Brain microvascular endothelial cell (primary cell): ENCODE data around the gene CYS1.
A peak's percentile ranks its signal among the peaks of the same experiment; 100 is the strongest.

ENCODE experiments used
- DNase-seq: peaks from one replicate; pipeline ENCODE4 v3.0.0-alpha.2; 2020
- H3K27ac ChIP-seq: fragments of 250-450 bp; sonication (Bioruptor Pico); 2 replicates; pipeline ENCODE4 v1.5.1; 2020; ENCODE audit warnings: mild to moderate bottlenecking, moderate library complexity
- H3K27me3 ChIP-seq: fragments of 250-450 bp; sonication (Bioruptor Pico); replicated peaks from 2 replicates; pipeline ENCODE4 v1.5.1; 2020; ENCODE audit warnings: mild to moderate bottlenecking
- H3K36me3 ChIP-seq: fragments of 250-450 bp; sonication (Bioruptor Pico); replicated peaks from 2 replicates; pipeline ENCODE4 v1.5.1; 2020; ENCODE audit warnings: mild to moderate bottlenecking
- H3K4me3 ChIP-seq: 2 replicates; pipeline ENCODE4 v1.5.1; 2011; ENCODE audit warnings: low read depth, mild to moderate bottlenecking, control low read depth, low read length, moderate library complexity
- CTCF ChIP-seq: IDR thresholded peaks from 2 replicates; pipeline ENCODE4 v1.5.1; 2011; ENCODE audit warnings: low read depth, mild to moderate bottlenecking, moderate library complexity, low read length, control low read depth, inconsistent platforms; ENCODE audit errors: missing control alignments
- in situ Hi-C: cut with HindIII; loops from 2 replicates; pipeline ENCODE4 v1.10.0; 2017; ENCODE audit warnings: low sequenced_read_pairs, low pct_ligation_motif_present

CYS1 gene

DNA sequence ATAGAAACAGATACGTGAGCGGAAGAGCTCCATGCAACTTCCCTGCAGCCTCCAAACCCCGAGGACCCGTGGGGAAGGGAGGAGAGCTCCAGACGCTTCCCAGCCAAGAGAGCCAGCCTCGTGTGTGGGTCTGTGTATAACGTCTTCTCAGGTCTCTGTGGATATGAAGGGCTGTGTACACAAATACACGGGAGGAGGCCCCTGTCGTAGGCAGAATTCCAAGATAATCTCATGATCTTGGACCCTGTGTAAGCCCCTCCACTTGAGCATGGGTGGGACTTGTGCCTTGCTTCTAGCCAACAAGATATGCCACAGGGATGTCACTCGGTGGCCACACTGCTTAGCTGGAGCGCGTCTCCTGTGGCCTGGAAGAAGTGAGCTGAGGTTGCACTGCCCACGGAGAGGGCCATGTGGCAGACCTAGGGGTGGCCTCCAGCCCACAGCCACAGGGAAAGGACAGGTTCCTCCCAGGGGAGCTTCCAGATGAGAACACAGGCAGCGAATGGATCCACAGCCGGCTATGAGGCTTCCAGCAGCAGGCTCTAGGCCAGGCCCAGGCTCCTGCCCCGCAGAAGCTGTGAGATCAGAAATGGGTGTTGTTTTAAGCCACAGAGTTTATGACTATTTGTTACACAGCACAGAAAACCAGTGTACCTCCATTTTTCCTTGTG lies 52.4 kb downstream of the CYS1 start:
- H3K4me3 ChIP-seq: no peak overlapping the region
- in situ Hi-C loops: no loop called here
- H3K36me3 ChIP-seq: no peaks in the 10 kb centered on the region
- DNase-seq: no peak
- no peaks in the 10 kb centered on the region for H3K27me3 ChIP-seq
- TF ChIP-seq CTCF: no peak
- H3K27ac ChIP-seq: no peak overlapping the region

DNA sequence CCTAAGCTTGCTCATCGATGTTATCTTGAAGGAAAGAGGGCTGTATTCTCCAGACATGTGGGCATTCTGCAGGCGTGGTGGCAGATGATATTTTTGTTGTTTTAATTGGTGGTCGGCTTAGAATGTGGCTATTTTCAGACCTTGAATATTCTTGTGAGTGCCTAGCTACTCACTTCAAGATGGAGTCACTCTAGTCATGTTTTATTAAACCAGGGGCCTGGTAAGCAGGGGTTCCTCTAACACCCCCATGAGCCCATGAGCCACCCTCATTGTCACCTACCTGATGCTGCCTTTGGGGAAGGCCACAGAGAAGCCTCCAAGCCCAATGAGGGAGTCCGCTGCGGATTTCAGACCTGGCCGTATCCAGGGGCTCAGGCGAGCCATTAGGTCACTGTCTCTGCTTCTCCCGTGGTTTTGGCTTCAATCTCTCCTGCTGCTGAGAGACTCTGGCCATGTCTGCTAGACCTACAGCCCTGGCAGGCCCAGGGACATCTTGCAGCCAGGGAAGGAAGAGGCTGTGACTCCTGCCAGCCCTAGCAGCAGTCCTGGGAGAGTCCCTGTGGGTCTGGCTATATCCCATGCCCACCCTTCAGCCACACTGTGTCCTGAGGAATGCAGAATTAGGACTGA lies 53.2 kb downstream of the CYS1 start:
- no peaks in the 10 kb centered on the region for H3K36me3 ChIP-seq
- in situ Hi-C loops: no loop called here
- TF ChIP-seq CTCF: no peak

DNA sequence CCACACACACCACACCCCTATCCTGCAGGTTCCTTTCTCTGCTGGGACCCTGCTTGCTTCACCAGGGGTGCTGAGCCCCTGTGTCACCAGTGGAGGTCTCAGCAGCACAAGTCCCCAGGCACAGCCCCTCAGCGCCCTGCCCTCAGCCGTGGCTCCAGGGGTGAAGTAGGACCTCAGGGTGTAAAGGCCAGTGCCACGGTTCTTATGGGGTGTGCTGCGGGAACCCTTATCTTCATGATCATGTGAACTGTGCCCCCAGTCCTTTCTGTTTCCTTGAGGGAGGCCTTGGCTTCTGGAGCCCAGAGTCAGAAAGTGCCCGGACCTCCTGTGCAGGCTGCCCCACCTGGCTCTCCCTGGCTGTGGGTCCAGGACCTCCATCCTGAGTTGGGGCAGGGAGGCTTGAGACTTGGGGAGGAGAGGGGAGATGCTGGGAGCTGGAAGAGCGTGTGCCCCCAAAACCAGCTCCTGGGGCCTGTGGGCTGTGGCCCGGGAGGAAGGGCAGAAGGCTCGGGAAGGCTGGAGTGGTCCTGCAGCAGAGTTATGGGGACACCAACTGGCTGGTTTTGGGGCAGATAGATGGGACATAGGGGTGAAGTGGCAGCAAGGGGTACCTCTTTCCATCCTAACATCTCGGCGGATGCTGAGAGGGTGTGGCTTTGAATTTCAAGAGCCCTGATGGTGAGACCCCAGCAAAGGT lies 57.1 kb downstream of the CYS1 start:
- no peak overlapping the region for H3K4me3 ChIP-seq
- DNase-seq: no peak
- in situ Hi-C loops: no loop called here

More for the DNA sequence above, 53.2 kb downstream of the CYS1 start:
- no peak overlapping the region for H3K4me3 ChIP-seq
- no peak for DNase-seq
- H3K27ac ChIP-seq: no peak overlapping the region
- H3K27me3 ChIP-seq: no peaks in the 10 kb centered on the region

GRCh38 chr2:10022445-10022844 lies 57.8 kb downstream of the CYS1 start:
- in situ Hi-C loops: no loop called here
- H3K36me3 ChIP-seq: no peaks in the 10 kb centered on the region
- H3K4me3 ChIP-seq: no peak overlapping the region
- no peak overlapping the region for H3K27ac ChIP-seq
- H3K27me3 ChIP-seq: no peaks in the 10 kb centered on the region
- no peak for TF ChIP-seq CTCF
- no peak for DNase-seq

More for the DNA sequence above, 57.1 kb downstream of the CYS1 start:
- Histone ChIP-seq H3K36me3 (no peaks in the 10 kb centered on the region), H3K27me3 (no peaks in the 10 kb centered on the region), H3K27ac (no peak overlapping the region)
- peak; percentile 10 for TF ChIP-seq CTCF

DNA sequence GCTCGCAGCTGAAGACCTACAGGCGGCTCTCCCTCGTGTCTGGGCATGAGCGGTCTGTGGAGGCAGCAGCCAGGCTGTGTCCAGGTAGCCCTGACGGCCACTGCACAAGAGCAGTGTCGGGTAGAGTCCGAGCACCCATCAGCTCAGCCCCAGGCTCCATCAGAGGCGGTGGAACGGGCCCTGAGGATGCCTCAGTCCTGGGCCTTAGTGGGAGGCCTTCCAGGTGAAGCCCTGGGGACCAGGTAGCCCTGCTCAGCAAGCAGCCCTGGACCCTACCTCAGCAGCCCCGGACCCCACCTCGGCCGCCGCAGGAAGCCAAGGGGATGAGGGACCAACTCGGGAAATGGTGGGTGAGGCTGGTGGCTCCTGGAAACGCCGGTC lies 58.2 kb downstream of the CYS1 start:
- no peak for DNase-seq
- TF ChIP-seq CTCF: no peak
- Histone ChIP-seq H3K27me3 (no peaks in the 10 kb centered on the region), H3K27ac (no peak overlapping the region), H3K4me3 (no peak overlapping the region), H3K36me3 (no peaks in the 10 kb centered on the region)
- in situ Hi-C loops: no loop called here
